ENCODE results near the gene MLANA.

GRCh38 chr9:5895782-5896181 is 5.1 kb downstream of the MLANA start:
- TF ChIP-seq CTCF (IDR thresholded peaks at IDR 0.05) (no peak), POLR2A (IDR thresholded peaks at IDR 0.05) (no peak)

Data from body of pancreas (tissue), 4 donors.